Gastrocnemius medialis (tissue), 4 donors: ENCODE data around the gene KLK2.

Experiments
- POLR2A ChIP-seq, 2 donors: fragments of 450-650 bp; IDR thresholded peaks; one replicate each; pipeline ENCODE4 v1.6.1; 2017; ENCODE audit warnings: antibody characterized with exemption in 2 of 2, mild to moderate bottlenecking in 2 of 2, moderate library complexity in 2 of 2
- TF ChIP-seq, protein P1 (sequence below), 5 experiments: fragments of 450-650 bp in 3 of 5; fragments of 200-600 bp in 2 of 5; sonication (generic) in 2 of 5; IDR thresholded peaks in 4 of 5; conservative IDR thresholded peaks in 1 of 5; 1 replicate in 4 of 5; 2 replicates in 1 of 5; pipeline ENCODE4 v1.5.1; 2016 to 2019; ENCODE audit warnings: antibody characterized with exemption in 5 of 5, mild to moderate bottlenecking in 3 of 5, moderate library complexity in 3 of 5

DNA sequence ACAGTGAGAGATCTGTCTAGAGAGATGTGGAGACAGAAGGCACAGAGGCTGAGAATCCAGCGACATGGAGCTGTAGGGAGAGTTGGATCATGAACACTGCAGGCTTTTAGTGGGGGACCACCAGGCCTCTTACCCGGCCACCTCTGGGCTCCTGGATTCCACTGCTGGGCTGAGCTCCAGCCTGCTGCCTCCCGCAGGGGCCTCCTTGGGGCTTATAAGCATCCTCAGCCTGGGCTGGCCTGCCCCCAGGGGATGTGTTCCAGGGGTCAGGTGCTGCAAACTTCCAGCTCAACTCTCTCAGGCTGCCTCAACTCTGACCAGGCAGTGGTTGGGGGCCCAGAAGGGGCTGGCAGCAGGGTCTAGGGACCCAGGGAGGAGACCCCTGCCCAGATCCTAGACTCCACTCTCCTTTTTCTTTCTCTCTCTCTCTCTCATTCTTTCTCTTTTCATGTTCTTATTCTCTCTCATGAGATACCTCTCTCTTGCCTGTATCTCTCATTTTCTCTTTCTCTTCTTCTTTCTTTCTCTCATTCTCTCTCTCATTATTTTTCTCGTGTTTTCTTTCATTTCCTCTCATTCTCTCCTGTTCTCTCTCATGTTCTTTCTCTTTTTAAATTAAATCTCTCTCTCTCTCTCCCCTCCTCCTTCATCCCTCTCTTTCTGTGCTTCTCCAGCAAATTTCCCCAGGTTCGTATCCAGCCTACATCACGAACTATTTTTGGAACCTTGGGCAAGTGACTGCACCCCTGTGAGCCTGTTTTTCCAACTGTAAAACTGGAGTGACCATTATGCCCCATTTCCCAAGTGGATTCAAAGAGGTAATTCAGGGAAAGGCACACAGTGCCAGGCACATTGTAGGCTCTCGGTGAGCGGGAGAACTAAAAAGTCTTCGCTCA lies 38.2 kb downstream of the KLK2 start, which contains the start of gene KLK4:
- TF ChIP-seq, protein P1, sequence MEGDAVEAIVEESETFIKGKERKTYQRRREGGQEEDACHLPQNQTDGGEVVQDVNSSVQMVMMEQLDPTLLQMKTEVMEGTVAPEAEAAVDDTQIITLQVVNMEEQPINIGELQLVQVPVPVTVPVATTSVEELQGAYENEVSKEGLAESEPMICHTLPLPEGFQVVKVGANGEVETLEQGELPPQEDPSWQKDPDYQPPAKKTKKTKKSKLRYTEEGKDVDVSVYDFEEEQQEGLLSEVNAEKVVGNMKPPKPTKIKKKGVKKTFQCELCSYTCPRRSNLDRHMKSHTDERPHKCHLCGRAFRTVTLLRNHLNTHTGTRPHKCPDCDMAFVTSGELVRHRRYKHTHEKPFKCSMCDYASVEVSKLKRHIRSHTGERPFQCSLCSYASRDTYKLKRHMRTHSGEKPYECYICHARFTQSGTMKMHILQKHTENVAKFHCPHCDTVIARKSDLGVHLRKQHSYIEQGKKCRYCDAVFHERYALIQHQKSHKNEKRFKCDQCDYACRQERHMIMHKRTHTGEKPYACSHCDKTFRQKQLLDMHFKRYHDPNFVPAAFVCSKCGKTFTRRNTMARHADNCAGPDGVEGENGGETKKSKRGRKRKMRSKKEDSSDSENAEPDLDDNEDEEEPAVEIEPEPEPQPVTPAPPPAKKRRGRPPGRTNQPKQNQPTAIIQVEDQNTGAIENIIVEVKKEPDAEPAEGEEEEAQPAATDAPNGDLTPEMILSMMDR (IDR thresholded peaks at IDR 0.05 in 4 of 5, conservative IDR thresholded peaks at IDR 0.05 in 1 of 5) = no peak
- no peak for TF ChIP-seq POLR2A (IDR thresholded peaks at IDR 0.05)
